HepG2 (cell line): ENCODE measurements around the gene UNCX. TPM values are rescaled to one million over a fixed set of nuclear protein-coding genes. Genes with fewer than 3 reads are reported as not detected.

Source experiments
- FOXP1 ChIP-seq, 2 experiments: fragments of 450-650 bp in 1 of 2; IDR thresholded peaks; 2 replicates each; pipeline ENCODE4 v1.6.1; 2017 to 2018; ENCODE audit warnings: antibody characterized with exemption in 1 of 2
- MYPOP ChIP-seq: sonication (generic); formaldehyde crosslinking; IDR thresholded peaks from 2 replicates; pipeline ENCODE4 v1.8.1; 2023; ENCODE audit warnings: mild to moderate bottlenecking, moderate library complexity, missing genetic modification reagents
- SMC3 ChIP-seq: IDR thresholded peaks from 2 replicates; pipeline ENCODE4 v1.6.1; 2011; ENCODE audit warnings: low read length, improper control_type of control experiment
- ZNF609 ChIP-seq: sonication (generic); formaldehyde crosslinking; IDR thresholded peaks from 2 replicates; pipeline ENCODE4 v1.4.0; 2020; ENCODE audit warnings: mild to moderate bottlenecking, missing genetic modification reagents, borderline replicate concordance
- ZNF773 ChIP-seq: sonication (generic); formaldehyde crosslinking; IDR thresholded peaks from 2 replicates; pipeline ENCODE4 v1.4.0; 2020; ENCODE audit warnings: missing genetic modification reagents, borderline replicate concordance
- polyA plus RNA-seq, 8 experiments: library from polyadenylated mRNA; depleted of rRNA in 3 of 8; stranded (reverse) in 7 of 8; unstranded in 1 of 8; fragments of >200 nt; fragmentation: Illumina TruSeq in 4 of 8; extraction: Trizol in 4 of 8; gene quantifications; 2 replicates each; pipeline versions ENCODE4 v1.2.1 to v1.2.3, GENCODE V29; 2011 to 2016; ENCODE audit warnings: low read depth in 4 of 8, missing spikeins in 1 of 8, mixed read lengths in 1 of 8; ENCODE audit not compliant: insufficient read depth in 1 of 8
- total RNA-seq, 5 experiments: library from RNA; depleted of rRNA; stranded (reverse); fragments of >200 nt; fragmentation: Illumina TruSeq; extraction: Trizol; gene quantifications; 2 replicates each; pipeline ENCODE4 v1.2.3, GENCODE V29; 2016; ENCODE audit warnings: low read depth in 1 of 5
- TF ChIP-seq, protein P1 (sequence below): sonication (generic); formaldehyde crosslinking; IDR thresholded peaks from 2 replicates; pipeline ENCODE4 v1.8.0; 2022; ENCODE audit warnings: low read depth, missing genetic modification reagents
- TF ChIP-seq, protein P2 (sequence below): sonication (generic); formaldehyde crosslinking; IDR thresholded peaks from 2 replicates; pipeline ENCODE4 v1.8.1; 2023; ENCODE audit warnings: mild to moderate bottlenecking, inconsistent platforms, moderate library complexity, missing genetic modification reagents, borderline replicate concordance

The UNCX gene
- total and polyA plus RNA-seq, 2 of the 13 experiments (the other 11 are each of a cell fraction or from before 2014, with no cell fraction given), result not detected

DNA sequence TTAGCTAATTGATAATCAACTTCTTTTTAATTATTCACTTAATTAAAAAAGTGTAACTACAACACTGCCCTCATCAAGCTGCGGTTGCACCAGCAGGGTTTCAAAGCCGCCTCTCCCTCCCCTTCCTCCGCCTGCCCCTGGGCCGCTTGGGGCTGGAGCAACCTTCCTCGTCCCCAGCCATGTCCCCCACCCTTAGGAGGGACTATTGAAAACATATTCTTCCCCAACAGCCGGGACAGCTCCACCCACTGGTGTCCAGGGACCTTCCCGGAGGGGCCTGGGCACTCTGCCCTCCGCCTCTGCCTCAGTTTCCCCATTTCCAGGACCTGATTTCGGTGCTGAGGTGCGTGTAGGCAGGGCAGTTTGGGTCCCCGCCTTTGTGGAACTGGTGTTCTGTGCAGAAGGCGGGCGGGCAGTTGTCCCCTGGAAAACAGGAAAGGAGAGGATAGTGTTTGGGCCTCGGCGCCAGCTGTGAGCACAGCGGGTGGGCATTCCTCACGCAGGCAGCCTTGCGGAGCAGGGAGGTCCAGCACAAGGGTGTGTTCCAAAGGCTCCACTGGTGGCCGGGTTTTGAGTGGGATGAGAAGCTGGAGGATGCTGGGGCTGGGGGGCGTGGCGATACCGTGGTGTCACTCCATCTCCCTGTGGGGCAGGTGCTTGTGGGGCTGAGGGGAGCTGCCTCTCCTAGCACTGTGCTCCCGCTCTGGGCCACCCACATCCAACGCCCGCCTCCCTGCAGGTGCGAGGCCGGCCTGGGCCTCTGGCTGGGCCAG is 15.7 kb downstream of the UNCX start (continued):
- TF ChIP-seq, protein P1, sequence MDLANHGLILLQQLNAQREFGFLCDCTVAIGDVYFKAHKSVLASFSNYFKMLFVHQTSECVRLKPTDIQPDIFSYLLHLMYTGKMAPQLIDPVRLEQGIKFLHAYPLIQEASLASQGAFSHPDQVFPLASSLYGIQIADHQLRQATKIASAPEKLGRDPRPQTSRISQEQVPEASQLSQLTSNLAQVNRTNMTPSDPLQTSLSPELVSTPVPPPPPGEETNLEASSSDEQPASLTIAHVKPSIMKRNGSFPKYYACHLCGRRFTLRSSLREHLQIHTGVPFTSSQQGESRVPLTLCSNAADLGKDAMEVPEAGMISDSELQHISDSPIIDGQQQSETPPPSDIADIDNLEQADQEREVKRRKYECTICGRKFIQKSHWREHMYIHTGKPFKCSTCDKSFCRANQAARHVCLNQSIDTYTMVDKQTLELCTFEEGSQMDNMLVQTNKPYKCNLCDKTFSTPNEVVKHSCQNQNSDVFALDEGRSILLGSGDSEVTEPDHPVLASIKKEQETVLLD (CRISPR knock-in tag), result no peak
- TF ChIP-seq MYPOP (CRISPR knock-in tag) (no peak), ZNF773 (no peak), SMC3 (no peak), FOXP1 (IDR thresholded peaks at IDR 0.05) (no peak), FOXP1 (CRISPR knock-in tag; IDR thresholded peaks at IDR 0.05) (no peak), ZNF609 (CRISPR knock-in tag) (no peak)
- TF ChIP-seq, protein P2, sequence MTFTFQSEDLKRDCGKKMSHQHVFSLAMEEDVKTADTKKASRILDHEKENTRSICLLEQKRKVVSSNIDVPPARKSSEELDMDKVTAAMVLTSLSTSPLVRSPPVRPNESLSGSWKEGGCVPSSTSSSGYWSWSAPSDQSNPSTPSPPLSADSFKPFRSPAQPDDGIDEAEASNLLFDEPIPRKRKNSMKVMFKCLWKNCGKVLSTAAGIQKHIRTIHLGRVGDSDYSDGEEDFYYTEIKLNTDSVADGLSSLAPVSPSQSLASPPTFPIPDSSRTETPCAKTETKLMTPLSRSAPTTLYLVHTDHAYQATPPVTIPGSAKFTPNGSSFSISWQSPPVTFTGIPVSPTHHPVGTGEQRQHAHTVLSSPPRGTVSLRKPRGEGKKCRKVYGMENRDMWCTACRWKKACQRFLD (CRISPR knock-in tag), result no peak
